ENCODE results near the gene PLCB1.
"Not testable (repeated sequence)": the region's sequence is repeated elsewhere in the genome, so short reads cannot be mapped to it uniquely, and the experiment has no call there.

The PLCB1 gene

DNA sequence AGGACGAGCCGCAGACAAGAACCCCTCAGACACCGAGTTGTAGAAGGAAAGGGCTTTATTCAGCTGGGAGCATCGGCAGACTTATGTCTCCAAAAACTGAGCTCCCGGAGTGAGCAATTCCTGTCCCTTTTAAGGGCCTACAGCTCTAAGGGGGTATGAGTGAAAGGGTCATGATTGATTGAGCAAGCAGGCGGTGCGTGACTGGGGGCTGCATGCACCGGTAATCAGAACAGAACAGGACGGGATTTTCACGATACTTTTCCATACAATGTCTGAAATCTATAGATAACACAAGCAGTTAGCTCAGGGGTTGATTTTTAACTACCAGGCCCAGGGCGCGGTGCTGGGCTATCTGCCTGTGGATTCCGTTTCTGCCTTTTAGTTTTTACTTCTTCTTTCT is 710.5 kb downstream of the PLCB1 start:
- CTCF ChIA-PET = no interaction called here

DNA sequence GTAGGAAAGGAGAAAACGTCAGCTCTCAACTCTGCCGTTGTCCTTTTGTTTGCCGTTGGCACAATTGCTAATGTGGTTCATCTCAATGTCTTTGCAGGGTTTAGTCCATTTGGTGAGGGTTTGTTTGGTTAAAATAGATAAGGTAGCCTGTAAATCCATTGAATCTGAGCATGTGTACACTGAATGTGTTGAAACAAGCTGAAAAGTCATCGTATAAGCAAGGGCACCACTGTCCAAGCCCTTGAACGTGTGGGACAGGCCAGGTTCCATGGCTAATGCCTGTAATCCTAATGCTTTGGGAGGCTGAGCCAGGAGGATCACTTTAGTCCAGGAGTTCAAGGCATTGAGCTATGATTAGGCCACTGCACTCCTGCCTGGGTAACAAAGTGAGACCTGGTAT is 712.1 kb downstream of the PLCB1 start:
- no peak for DNase-seq

More for the DNA sequence above, 710.5 kb downstream of the PLCB1 start:
- H3K4me1 Mint-ChIP-seq = no peaks in the 10 kb centered on the region
- no peak overlapping the region for H3K4me3 Mint-ChIP-seq
- H3K9me3 Mint-ChIP-seq = no peaks in the 10 kb centered on the region
- no peak overlapping the region for H3K27ac Mint-ChIP-seq
- no peaks in the 10 kb centered on the region for H3K27me3 Mint-ChIP-seq
- DNase-seq = no peak
- H3K36me3 Mint-ChIP-seq = no peaks in the 10 kb centered on the region

DNA sequence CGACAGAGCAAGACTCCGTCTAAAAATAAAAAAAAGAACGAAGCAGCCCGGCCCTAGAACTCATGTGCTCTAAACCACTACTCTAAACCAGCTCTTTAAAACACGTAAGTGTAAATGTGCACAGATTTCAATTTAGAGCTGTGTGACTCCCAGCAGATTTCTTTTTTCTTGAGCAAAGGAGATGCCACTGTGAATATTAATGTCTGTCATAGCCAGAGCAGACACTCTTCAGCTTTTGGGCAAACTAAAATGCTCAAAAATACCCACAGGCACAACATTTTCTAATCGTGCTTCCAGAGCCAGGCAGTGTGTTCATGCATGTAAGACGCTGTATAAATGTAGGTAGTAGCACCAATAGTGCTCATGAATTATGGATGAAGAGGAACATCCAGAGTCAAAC is 717.9 kb downstream of the PLCB1 start:
- no peaks in the 10 kb centered on the region for H3K4me1 Mint-ChIP-seq
- CTCF ChIA-PET = no interaction called here
- DNase-seq = no peak
- no peaks in the 10 kb centered on the region for H3K9me3 Mint-ChIP-seq
- H3K27me3 Mint-ChIP-seq = no peaks in the 10 kb centered on the region
- no peaks in the 10 kb centered on the region for H3K36me3 Mint-ChIP-seq
- H3K4me3 Mint-ChIP-seq = no peak overlapping the region
- H3K27ac Mint-ChIP-seq = no peak overlapping the region

More for the DNA sequence above, 712.1 kb downstream of the PLCB1 start:
- H3K27ac Mint-ChIP-seq = no peak overlapping the region
- H3K4me3 Mint-ChIP-seq = no peak overlapping the region
- CTCF ChIA-PET = interaction anchor here (0.7 kb wide), 1 partner anchor 9 kb away, joined by 3 read pairs; no protein-coding TSS in a partner anchor
- no peaks in the 10 kb centered on the region for H3K36me3 Mint-ChIP-seq
- no peaks in the 10 kb centered on the region for H3K9me3 Mint-ChIP-seq
- H3K27me3 Mint-ChIP-seq = no peaks in the 10 kb centered on the region
- H3K4me1 Mint-ChIP-seq = no peaks in the 10 kb centered on the region

DNA sequence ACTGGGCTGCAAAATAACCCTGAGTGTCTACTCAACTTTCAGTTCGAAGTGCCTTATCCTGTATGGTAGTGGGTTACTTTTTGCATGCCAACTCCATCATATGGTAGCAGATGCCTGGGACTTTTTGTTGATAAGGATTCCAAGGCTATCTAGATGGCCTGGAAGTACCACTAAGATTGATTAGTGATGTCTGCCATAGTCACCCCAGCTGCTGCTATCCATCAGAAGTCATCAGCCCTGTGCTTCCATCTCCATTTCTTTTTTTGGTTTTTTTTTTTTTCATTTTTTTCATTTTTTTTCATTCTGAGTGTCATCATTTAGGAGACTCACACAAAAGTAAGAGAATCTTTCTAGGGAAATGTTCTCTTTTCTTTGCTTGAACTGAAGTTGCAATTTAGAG is 719.4 kb downstream of the PLCB1 start:
- Mint-ChIP-seq H3K4me3 (no peak overlapping the region), H3K36me3 (no peaks in the 10 kb centered on the region), H3K27ac (no peak overlapping the region), H3K27me3 (no peaks in the 10 kb centered on the region), H3K9me3 (no peaks in the 10 kb centered on the region), H3K4me1 (no peaks in the 10 kb centered on the region)
- CTCF ChIA-PET = no interaction called here
- DNase-seq = no peak

DNA sequence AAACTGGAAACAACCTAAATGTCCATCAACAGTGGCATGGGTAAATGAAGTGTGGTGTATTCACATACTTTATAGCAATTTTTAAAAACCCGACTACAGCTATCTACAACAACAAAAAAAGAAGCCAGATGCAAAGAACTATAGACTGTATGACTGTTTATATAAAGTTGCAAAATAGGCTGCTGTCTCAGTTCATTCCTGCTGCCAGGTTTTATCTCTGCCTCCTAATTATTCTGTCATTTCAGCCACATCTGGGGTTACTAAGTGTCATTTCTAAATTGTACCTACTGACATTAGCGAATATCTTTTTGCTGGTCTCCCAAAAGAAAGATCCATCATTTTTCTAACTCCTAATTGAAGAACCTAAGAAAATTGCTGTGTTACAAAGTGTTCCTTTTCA is 719.9 kb downstream of the PLCB1 start:
- H3K9me3 Mint-ChIP-seq, H3K4me1 Mint-ChIP-seq, H3K27me3 Mint-ChIP-seq, H3K36me3 Mint-ChIP-seq, CTCF ChIA-PET, H3K27ac Mint-ChIP-seq, H3K4me3 Mint-ChIP-seq, DNase-seq: not testable (repeated sequence)

DNA sequence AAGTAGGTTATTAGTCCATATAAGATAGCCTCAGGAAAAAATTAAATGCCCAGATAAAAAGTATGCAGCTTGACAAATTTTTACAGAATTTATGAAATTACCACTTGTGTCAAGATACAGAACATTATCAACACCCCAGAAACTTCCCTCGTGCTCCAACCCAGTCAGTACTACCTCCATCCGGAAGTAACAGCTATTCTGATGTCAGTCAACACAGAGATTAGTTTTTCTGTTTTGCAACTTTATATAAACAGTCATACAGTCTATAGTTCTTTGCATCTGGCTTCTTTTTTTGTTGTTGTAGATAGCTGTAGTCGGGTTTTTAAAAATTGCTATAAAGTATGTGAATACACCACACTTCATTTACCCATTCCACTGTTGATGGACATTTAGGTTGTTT is 721.1 kb downstream of the PLCB1 start:
- H3K9me3 Mint-ChIP-seq, H3K4me1 Mint-ChIP-seq, H3K36me3 Mint-ChIP-seq, DNase-seq, H3K4me3 Mint-ChIP-seq, H3K27me3 Mint-ChIP-seq, H3K27ac Mint-ChIP-seq: not testable (repeated sequence)
- CTCF ChIA-PET = interaction anchor here (0.7 to 1.6 kb wide), 5 partner anchors 9 to 130 kb away, joined by 3 to 6 read pairs (median 3); no protein-coding TSS in a partner anchor

DNA sequence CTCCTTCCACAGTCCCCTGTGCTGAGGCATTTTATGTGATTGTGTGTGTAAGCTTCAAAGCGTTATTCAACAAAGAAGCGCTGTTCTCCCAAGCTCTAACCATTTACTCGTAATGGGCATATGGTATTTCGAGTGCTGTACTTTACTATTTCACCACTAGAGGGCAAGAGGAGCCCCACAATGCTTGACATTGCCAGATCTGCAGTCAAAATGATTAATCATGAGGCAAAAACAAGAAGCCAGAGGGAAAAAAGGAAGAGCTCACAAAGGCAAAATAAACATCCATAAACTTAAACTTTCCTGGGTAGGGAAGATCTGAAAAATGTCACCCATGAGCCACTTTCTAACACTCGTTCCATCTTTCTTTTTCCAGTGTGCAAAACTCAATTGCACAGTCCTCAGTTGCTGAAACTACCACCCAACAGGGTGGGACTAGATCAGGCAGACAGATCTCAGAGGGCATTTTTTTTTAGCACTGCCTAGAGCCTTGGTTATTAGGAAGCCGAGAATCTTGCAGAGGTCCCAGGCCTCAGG is 721.8 kb downstream of the PLCB1 start:
- Mint-ChIP-seq H3K27ac (no peak overlapping the region), H3K27me3 (no peaks in the 10 kb centered on the region), H3K4me1 (no peaks in the 10 kb centered on the region), H3K4me3 (no peak overlapping the region), H3K36me3 (no peaks in the 10 kb centered on the region), H3K9me3 (no peaks in the 10 kb centered on the region)
- DNase-seq = no peak
- CTCF ChIA-PET = interaction anchor here (0.7 to 1.6 kb wide), 5 partner anchors 10 to 131 kb away, joined by 3 to 6 read pairs (median 3); no protein-coding TSS in a partner anchor

DNA sequence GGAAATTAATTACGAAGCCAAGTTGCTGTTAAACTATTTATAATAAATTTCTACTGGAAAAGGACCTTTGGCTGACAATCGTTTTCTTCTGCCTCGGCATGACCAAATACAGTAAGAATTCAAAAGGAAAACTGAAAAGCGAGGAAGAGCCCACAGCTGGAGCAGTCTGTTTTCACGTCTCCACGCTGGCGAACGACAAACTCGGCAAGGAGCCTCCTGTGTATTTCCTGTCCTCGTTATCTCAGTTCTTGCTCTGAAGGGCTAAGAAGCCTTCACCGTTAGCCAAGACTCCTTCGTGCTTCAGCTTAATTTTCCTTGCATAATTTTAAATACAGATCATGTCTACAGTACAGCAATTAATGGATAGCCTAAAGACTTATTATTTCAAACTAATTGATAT is 722.5 kb downstream of the PLCB1 start:
- CTCF ChIA-PET = no interaction called here
- H3K27ac Mint-ChIP-seq = no peak overlapping the region
- no peak overlapping the region for H3K4me3 Mint-ChIP-seq

DNA sequence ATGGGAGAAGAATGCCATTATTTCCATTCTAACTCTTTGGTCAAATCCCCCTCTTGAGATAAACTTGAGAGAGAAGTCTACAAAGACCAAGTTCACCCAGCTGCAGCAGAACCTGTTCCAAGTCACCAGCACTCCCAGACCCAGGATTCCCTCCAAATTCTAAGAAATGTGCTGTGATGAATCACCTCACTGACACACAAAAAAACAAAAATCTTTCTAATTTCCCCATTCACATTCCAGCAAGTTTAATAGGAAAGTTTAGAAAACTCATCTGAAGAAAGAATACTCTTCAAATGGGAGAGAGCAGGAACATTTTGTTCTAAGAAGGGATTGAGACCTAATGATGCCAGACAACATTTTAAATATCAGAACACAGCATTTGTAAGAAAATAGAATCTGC is 723.2 kb downstream of the PLCB1 start:
- no peaks in the 10 kb centered on the region for H3K9me3 Mint-ChIP-seq
- H3K27me3 Mint-ChIP-seq = no peaks in the 10 kb centered on the region

More for the DNA sequence above, 722.5 kb downstream of the PLCB1 start:
- Mint-ChIP-seq H3K4me1 (no peaks in the 10 kb centered on the region), H3K9me3 (no peaks in the 10 kb centered on the region), H3K36me3 (no peaks in the 10 kb centered on the region), H3K27me3 (no peaks in the 10 kb centered on the region)
- no peak for DNase-seq

DNA sequence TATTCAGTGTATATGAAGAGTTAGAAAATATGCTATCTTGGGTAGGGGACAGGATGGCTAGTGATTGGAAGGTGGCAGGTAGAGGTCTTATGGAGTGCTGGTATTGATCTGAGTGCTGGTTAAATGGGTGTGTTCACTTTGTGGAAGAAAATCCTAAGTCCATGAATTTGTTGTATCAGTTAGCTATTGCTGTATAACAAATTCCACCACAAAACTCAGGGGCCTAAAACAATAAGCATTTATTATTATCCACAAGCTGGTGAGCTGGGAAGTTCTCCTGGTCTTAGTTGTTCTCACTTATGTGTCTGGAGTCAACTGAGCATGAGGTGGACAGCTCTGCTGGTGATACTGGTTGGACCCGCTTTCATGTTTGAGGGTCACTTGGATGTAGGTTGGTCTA is 724.6 kb downstream of the PLCB1 start:
- CTCF ChIA-PET = no interaction called here
- Mint-ChIP-seq H3K27me3 (no peaks in the 10 kb centered on the region), H3K4me3 (no peak overlapping the region), H3K27ac (no peak overlapping the region), H3K9me3 (no peaks in the 10 kb centered on the region), H3K36me3 (no peaks in the 10 kb centered on the region), H3K4me1 (no peaks in the 10 kb centered on the region)
- DNase-seq = no peak

More for the DNA sequence above, 723.2 kb downstream of the PLCB1 start:
- H3K27ac Mint-ChIP-seq = no peak overlapping the region
- DNase-seq = no peak
- no peaks in the 10 kb centered on the region for H3K36me3 Mint-ChIP-seq
- no peak overlapping the region for H3K4me3 Mint-ChIP-seq
- CTCF ChIA-PET = no interaction called here
- no peaks in the 10 kb centered on the region for H3K4me1 Mint-ChIP-seq

DNA sequence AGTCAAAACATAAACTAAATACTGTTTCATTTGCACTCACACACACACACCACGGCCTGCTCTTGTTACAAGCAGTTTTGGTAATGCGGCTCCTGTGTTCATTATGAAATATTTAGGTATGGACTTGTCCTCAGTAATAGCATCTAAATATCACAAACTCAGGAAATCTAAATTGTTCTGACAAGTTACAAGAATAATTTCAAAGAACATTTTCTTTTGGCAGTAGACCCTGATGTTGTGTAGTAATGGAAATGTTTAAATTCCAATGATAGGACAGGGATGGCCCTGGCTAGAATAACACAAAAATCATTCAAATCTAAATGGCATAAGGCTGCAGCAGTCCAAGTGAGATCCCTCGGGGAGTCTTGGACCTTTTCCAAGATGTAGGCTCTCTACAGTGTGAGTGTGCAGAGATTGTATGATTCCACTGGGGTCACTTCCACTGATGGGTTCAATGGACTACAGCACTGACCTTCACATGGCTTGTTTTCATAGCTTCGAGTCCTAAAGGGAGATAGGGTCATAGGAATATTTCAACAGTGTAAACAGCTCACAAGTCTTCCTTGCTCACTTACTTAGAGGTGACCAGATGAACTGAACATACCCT is 726.2 kb downstream of the PLCB1 start:
- Mint-ChIP-seq H3K27me3 (no peaks in the 10 kb centered on the region), H3K9me3 (no peaks in the 10 kb centered on the region), H3K27ac (no peak overlapping the region), H3K4me3 (no peak overlapping the region), H3K36me3 (no peaks in the 10 kb centered on the region), H3K4me1 (no peaks in the 10 kb centered on the region)
- CTCF ChIA-PET = no interaction called here
- no peak for DNase-seq

DNA sequence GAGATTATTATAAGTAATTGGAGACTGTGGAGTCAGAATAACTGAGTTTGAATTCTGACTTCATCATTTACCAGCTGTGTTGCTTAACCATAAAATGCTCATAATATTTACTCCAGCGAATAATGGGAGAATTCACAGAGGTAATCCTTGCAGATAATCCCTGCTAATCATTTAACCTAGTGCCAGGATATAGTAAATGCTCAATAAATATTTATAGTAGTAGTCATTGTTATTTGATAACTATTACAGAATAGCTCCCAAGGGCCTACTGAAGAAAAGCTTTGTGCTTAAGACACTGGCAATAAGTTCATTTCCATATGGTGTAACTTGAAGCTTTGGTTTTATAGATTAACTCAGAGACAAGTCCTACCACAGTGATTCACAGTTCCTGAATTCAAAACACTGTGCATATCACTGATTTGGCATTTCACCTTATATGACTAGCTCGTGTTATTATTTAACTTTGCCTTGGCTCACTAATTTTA is 728.0 kb downstream of the PLCB1 start:
- no peak overlapping the region for H3K4me3 Mint-ChIP-seq
- no peaks in the 10 kb centered on the region for H3K27me3 Mint-ChIP-seq
- no peaks in the 10 kb centered on the region for H3K9me3 Mint-ChIP-seq
- no peaks in the 10 kb centered on the region for H3K36me3 Mint-ChIP-seq
- no peak for DNase-seq
- no peak overlapping the region for H3K27ac Mint-ChIP-seq
- CTCF ChIA-PET = interaction anchor here (1.3 kb wide), 1 partner anchor 24 kb away, joined by 4 read pairs; no protein-coding TSS in a partner anchor
- H3K4me1 Mint-ChIP-seq = no peaks in the 10 kb centered on the region

DNA sequence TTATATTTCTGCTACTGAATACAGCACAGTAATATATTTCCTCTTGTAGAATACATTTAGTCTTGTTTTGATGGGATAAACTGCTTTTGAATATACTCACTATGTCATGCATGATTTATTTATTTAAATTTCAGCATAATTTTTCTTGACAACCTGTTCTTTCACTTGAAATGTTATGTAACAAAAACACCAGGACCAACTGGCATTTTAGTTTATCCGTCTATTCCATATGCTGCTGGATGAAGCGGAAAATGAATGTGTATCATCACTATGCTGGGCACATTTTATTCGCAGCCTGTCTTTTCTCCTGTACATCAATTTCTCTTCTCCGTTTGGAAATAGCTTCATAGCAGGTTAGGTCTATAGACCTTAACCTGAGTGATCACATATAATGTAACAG is 730.0 kb downstream of the PLCB1 start:
- CTCF ChIA-PET = no interaction called here

DNA sequence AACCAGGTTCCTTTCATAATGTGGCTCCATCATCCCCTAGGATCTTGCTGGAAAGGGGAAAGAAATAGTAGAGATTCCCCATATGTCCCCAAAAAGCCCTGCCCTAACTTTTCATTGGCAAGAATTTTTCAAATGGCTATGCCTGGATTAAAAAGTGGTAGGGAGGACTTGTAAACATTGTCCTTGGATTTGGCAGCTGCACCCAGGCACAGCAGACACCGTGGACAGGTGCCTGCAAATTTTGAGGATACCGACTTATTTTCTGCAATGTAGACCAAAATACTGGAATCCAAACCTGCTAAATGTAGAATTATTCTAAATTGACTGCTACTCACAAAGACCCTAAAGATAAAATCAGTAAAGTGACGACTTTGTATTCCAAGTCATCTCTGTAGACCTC is 733.6 kb downstream of the PLCB1 start:
- no peaks in the 10 kb centered on the region for H3K36me3 Mint-ChIP-seq
- CTCF ChIA-PET = no interaction called here
- H3K9me3 Mint-ChIP-seq = no peaks in the 10 kb centered on the region

More for the DNA sequence above, 730.0 kb downstream of the PLCB1 start:
- Mint-ChIP-seq H3K9me3 (no peaks in the 10 kb centered on the region), H3K4me3 (no peak overlapping the region), H3K27ac (no peak overlapping the region), H3K36me3 (no peaks in the 10 kb centered on the region), H3K4me1 (no peaks in the 10 kb centered on the region), H3K27me3 (no peaks in the 10 kb centered on the region)
- no peak for DNase-seq

DNA sequence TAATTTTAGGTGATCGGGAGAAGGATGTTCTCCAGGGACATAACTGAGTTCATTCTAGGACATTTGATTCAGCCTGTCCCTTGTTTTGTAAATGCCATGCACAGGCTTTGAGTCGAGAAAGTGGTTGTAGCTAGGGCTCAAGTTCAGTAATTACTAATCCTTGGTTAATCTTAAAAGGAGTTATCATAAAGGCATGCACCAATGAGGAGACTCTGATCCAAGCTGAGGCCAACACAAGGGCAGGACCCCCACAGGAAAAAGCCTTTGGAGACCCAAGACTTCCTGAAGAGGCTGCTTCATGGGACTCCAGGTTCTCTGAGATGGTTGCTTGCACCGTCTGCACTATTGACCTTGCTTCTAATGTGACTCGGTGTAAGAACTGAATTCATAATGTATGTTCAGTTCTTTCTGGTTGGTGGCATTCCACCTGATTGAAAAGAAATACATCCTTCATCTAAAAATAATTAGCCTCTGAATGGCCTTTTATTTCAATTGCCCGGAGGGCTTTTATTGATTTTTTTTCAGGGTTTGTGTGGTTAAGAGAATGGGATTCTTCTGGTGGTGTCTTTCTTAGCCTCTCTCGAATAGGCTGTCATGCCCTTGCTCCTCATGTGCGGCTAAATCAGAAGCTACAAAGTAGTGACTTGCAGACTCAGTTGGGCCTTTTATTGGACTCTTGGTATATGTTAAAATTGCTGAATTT is 735.1 kb downstream of the PLCB1 start:
- Mint-ChIP-seq H3K36me3 (no peaks in the 10 kb centered on the region), H3K4me1 (no peaks in the 10 kb centered on the region), H3K27me3 (no peaks in the 10 kb centered on the region), H3K4me3 (no peak overlapping the region), H3K27ac (no peak overlapping the region), H3K9me3 (no peaks in the 10 kb centered on the region)
- CTCF ChIA-PET = no interaction called here
- no peak for DNase-seq

More for the DNA sequence above, 733.6 kb downstream of the PLCB1 start:
- no peaks in the 10 kb centered on the region for H3K4me1 Mint-ChIP-seq
- no peaks in the 10 kb centered on the region for H3K27me3 Mint-ChIP-seq
- no peak overlapping the region for H3K27ac Mint-ChIP-seq
- no peak overlapping the region for H3K4me3 Mint-ChIP-seq
- no peak for DNase-seq

Data from activated naive CD4-positive, alpha-beta T cell treated with anti-CD3 and anti-CD28 coated beads, Interleukin-2, amount 10 ng/mL, durations not matched to agents 7 days and 5 days (primary cell).